ENCODE measurements around the gene MTFMT.

DNA sequence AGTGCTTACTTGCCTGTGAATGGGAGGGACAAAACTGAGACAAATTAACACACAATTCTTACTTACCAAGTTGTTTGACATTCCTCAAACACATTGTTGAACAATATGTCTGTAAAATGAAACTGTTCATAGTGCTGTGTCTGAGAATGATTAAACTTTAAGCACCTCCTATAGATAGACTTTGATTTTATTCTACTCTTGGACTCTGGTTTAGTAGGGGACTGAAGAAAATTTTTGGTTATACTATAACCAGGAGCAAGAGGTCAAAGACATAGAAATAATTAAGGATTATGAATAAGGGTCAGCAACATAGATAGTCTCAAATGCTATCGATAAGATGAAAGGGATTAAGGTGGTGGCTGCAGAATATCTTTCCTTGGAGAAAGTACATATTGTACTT, 7.9 kb upstream of the MTFMT start:
- TF ChIP-seq, protein P1, sequence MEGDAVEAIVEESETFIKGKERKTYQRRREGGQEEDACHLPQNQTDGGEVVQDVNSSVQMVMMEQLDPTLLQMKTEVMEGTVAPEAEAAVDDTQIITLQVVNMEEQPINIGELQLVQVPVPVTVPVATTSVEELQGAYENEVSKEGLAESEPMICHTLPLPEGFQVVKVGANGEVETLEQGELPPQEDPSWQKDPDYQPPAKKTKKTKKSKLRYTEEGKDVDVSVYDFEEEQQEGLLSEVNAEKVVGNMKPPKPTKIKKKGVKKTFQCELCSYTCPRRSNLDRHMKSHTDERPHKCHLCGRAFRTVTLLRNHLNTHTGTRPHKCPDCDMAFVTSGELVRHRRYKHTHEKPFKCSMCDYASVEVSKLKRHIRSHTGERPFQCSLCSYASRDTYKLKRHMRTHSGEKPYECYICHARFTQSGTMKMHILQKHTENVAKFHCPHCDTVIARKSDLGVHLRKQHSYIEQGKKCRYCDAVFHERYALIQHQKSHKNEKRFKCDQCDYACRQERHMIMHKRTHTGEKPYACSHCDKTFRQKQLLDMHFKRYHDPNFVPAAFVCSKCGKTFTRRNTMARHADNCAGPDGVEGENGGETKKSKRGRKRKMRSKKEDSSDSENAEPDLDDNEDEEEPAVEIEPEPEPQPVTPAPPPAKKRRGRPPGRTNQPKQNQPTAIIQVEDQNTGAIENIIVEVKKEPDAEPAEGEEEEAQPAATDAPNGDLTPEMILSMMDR (conservative IDR thresholded peaks at IDR 0.05; ENCODE audit: low read depth in 2 of 2) = no peak
- no peak for TF ChIP-seq EZH2 (IDR thresholded peaks at IDR 0.05; ENCODE audit: low read depth, unreplicated experiment)
- no peak for TF ChIP-seq EZH2phosphoT487 (IDR thresholded peaks at IDR 0.05; ENCODE audit: unreplicated experiment)
- TF ChIP-seq POLR2AphosphoS5 (IDR thresholded peaks at IDR 0.05; ENCODE audit: low read depth) = no peak
- no peak for TF ChIP-seq CREB1 (CRISPR knock-in tag; IDR thresholded peaks at IDR 0.05; ENCODE audit: low read depth)
- no peak for TF ChIP-seq STAT1 (IDR thresholded peaks at IDR 0.05; ENCODE audit: unreplicated experiment)
- TF ChIP-seq, protein P2, sequence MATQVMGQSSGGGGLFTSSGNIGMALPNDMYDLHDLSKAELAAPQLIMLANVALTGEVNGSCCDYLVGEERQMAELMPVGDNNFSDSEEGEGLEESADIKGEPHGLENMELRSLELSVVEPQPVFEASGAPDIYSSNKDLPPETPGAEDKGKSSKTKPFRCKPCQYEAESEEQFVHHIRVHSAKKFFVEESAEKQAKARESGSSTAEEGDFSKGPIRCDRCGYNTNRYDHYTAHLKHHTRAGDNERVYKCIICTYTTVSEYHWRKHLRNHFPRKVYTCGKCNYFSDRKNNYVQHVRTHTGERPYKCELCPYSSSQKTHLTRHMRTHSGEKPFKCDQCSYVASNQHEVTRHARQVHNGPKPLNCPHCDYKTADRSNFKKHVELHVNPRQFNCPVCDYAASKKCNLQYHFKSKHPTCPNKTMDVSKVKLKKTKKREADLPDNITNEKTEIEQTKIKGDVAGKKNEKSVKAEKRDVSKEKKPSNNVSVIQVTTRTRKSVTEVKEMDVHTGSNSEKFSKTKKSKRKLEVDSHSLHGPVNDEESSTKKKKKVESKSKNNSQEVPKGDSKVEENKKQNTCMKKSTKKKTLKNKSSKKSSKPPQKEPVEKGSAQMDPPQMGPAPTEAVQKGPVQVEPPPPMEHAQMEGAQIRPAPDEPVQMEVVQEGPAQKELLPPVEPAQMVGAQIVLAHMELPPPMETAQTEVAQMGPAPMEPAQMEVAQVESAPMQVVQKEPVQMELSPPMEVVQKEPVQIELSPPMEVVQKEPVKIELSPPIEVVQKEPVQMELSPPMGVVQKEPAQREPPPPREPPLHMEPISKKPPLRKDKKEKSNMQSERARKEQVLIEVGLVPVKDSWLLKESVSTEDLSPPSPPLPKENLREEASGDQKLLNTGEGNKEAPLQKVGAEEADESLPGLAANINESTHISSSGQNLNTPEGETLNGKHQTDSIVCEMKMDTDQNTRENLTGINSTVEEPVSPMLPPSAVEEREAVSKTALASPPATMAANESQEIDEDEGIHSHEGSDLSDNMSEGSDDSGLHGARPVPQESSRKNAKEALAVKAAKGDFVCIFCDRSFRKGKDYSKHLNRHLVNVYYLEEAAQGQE (IDR thresholded peaks at IDR 0.05; ENCODE audit: unreplicated experiment) = no peak
- TF ChIP-seq, protein P3, sequence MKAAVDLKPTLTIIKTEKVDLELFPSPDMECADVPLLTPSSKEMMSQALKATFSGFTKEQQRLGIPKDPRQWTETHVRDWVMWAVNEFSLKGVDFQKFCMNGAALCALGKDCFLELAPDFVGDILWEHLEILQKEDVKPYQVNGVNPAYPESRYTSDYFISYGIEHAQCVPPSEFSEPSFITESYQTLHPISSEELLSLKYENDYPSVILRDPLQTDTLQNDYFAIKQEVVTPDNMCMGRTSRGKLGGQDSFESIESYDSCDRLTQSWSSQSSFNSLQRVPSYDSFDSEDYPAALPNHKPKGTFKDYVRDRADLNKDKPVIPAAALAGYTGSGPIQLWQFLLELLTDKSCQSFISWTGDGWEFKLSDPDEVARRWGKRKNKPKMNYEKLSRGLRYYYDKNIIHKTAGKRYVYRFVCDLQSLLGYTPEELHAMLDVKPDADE (IDR thresholded peaks at IDR 0.05) = no peak
